PC-3 (cell line): ENCODE data around the gene RASL10B.

Source experiments
- CTCF ChIP-seq: fragments of 300-600 bp; sonication (generic); conservative IDR thresholded peaks from 2 replicates; pipeline ENCODE4 v1.5.1; 2017; ENCODE audit warnings: antibody characterized with exemption, low read depth, mild to moderate bottlenecking, low read length
- EZH2 ChIP-seq: fragments of 300-600 bp; sonication (generic); IDR thresholded peaks from one replicate; pipeline ENCODE4 v1.6.1; 2017; ENCODE audit warnings: antibody characterized with exemption, mild to moderate bottlenecking, low read length; ENCODE audit not compliant: unreplicated experiment

DNA sequence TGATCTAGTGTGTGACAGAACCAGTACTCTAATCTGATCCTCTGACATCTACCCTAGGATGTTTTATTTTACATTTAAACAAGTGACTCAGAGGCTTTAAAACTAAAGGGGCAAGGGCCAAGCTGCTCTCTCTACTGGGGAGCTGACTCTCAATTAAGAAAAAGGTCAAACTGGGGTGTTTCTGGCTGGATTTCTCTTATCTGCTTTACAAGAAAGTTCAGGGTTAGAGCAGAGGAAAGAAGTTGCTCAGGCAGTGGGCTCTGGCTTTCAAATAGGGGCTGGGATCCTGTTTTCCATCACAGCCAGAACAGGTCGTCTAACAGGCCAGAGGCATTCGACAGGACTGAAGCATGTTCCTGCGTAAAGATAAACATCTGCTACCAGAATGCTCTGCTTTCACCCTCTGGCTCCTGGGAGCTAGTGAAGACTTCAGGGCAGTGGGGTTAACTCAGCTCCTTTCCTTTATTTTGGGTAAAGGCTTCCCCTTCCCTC, 55.5 kb downstream of the RASL10B start:
- no peak for TF ChIP-seq EZH2
- no peak for TF ChIP-seq CTCF
